GM12878 (cell line): ENCODE data around the gene NFKBIZ. TPM values are rescaled to one million over a fixed set of nuclear protein-coding genes. Genes with fewer than 3 reads are reported as not detected.

ENCODE experiments used
- ATAC-seq: fragments of 200-7000 bp; cut with Tn5 transposase; 3 replicates; pipeline ENCODE4 v1.9.1; 2020; ENCODE audit warnings: mild to moderate bottlenecking, moderate library complexity
- BruUV-seq: library from RNA; stranded (reverse); fragments of 400-500 nt; replicated peaks from 2 replicates; lab custom pipeline; 2021; lab: Mats Ljungman, UMichigan
- CTCF ChIA-PET: fragments of 300-600 bp; sonication (Branson Sonifier 250); formaldehyde crosslinking; extraction: SDS; loops from one replicate; lab custom pipeline; 2021; ENCODE audit warnings: inconsistent platforms; lab: Yijun Ruan, JAX
- POLR2A ChIA-PET: fragments of 350-600 bp; formaldehyde crosslinking; extraction: SDS; loops from one replicate; lab custom pipeline; 2021; ENCODE audit warnings: inconsistent platforms; lab: Charles Lee
- RAD21 ChIA-PET: fragments of 300-600 bp; sonication (Branson Sonifier 250); formaldehyde crosslinking; loops from one replicate; lab custom pipeline; 2023; ENCODE audit warnings: antibody characterized with exemption; ENCODE audit not compliant: unreplicated experiment; lab: Charles Lee
- SMC1A ChIA-PET: fragments of 300-600 bp; sonication (Branson Sonifier 250); formaldehyde crosslinking; loops from one replicate; lab custom pipeline; 2023; ENCODE audit not compliant: unreplicated experiment, uncharacterized antibody; lab: Charles Lee
- DNase-seq: peaks from one replicate; pipeline ENCODE4 v3.0.0-alpha.2; 2011; ENCODE audit warnings: low read depth, low spot score
- FAIRE-seq: peaks from 3 replicates; lab custom pipeline; 2011; peaks lifted over from hg19 to GRCh38; lab: Jason Lieb, UNC
- H2AFZ ChIP-seq: 2 replicates; pipeline ENCODE4 v1.6.0; 2011; ENCODE audit warnings: low read depth, low read length, control low read depth; ENCODE audit not compliant: control insufficient read depth
- H3K27ac ChIP-seq: 2 replicates; pipeline ENCODE4 v1.5.1; 2011; ENCODE audit warnings: control low read depth; ENCODE audit not compliant: control insufficient read depth, insufficient read depth
- H3K27me3 ChIP-seq, 2 experiments: replicated peaks in 1 of 2; 2 replicates each; pipeline versions ENCODE4 v1.6.0 to v1.6.1; 2011; ENCODE audit warnings: low read length in 1 of 2; ENCODE audit not compliant: control insufficient read depth in 2 of 2, insufficient read depth in 2 of 2
- H3K36me3 ChIP-seq, 2 experiments: 2 replicates each; pipeline ENCODE4 v1.5.1; 2011; ENCODE audit warnings: low read length in 1 of 2; ENCODE audit not compliant: control insufficient read depth in 2 of 2, insufficient read depth in 2 of 2
- H3K4me1 ChIP-seq: 2 replicates; pipeline ENCODE4 v1.6.1; 2011; ENCODE audit warnings: mild to moderate bottlenecking, low read length, moderate library complexity, mixed read lengths; ENCODE audit not compliant: control insufficient read depth, insufficient read depth
- H3K4me2 ChIP-seq: 2 replicates; pipeline ENCODE4 v1.6.0; 2011; ENCODE audit warnings: control low read depth; ENCODE audit not compliant: control insufficient read depth, insufficient read depth
- H3K4me3 ChIP-seq: fragments of 200-600 bp; sonication (generic); 2 replicates; pipeline ENCODE4 v1.5.1; 2016
- H3K79me2 ChIP-seq: 2 replicates; pipeline ENCODE4 v1.6.0; 2011; ENCODE audit warnings: low read length; ENCODE audit not compliant: control insufficient read depth, insufficient read depth
- H3K9ac ChIP-seq: 2 replicates; pipeline ENCODE4 v1.8.0; 2011; ENCODE audit warnings: low read length, control low read depth, mixed read lengths; ENCODE audit not compliant: control insufficient read depth, insufficient read depth
- H3K9me3 ChIP-seq: replicated peaks from 3 replicates; pipeline ENCODE4 v1.5.1; 2011; ENCODE audit warnings: mild to moderate bottlenecking, low read length; ENCODE audit not compliant: control insufficient read depth, insufficient read depth
- H4K20me1 ChIP-seq: 2 replicates; pipeline ENCODE4 v1.6.0; 2011; ENCODE audit not compliant: control insufficient read depth, insufficient read depth
- ASH2L ChIP-seq: fragments of 300-600, 200-600 bp; sonication (generic); IDR thresholded peaks from 2 replicates; pipeline ENCODE4 v1.6.1; 2017; ENCODE audit warnings: low read depth, mild to moderate bottlenecking, borderline replicate concordance
- BHLHE40 ChIP-seq, 2 experiments: fragments of 450-650 bp in 1 of 2; IDR thresholded peaks; 2 replicates each; pipeline ENCODE4 v1.6.1; 2011 to 2017; ENCODE audit warnings: low read depth in 2 of 2, borderline replicate concordance in 1 of 2, improper control_type of control experiment in 1 of 2, low read length in 1 of 2, mild to moderate bottlenecking in 1 of 2
- BRCA1 ChIP-seq: IDR thresholded peaks from 2 replicates; pipeline ENCODE4 v1.6.1; 2011; ENCODE audit warnings: low read depth, low read length, improper control_type of control experiment
- CBX5 ChIP-seq: sonication (generic); IDR thresholded peaks from 2 replicates; pipeline ENCODE4 v1.6.1; 2016; ENCODE audit warnings: low read depth, moderate library complexity, mild to moderate bottlenecking, inconsistent platforms
- ELK1 ChIP-seq: IDR thresholded peaks from 2 replicates; pipeline ENCODE4 v1.6.1; 2012; ENCODE audit warnings: low read depth, low read length, improper control_type of control experiment
- EP300 ChIP-seq, 2 experiments: fragments of 150-350 bp in 1 of 2; IDR thresholded peaks; 2 replicates each; pipeline ENCODE4 v1.6.1; 2011 to 2012; ENCODE audit warnings: low read depth in 2 of 2, low read length in 2 of 2, borderline replicate concordance in 1 of 2, improper control_type of control experiment in 1 of 2, inconsistent platforms in 1 of 2; ENCODE audit not compliant: control insufficient read depth in 1 of 2
- FOXK2 ChIP-seq: fragments of 450-650 bp; IDR thresholded peaks from 2 replicates; pipeline ENCODE4 v1.6.1; 2017; ENCODE audit warnings: mild to moderate bottlenecking, moderate library complexity
- GATAD2B ChIP-seq: fragments of 450-650 bp; conservative IDR thresholded peaks from 2 replicates; pipeline ENCODE4 v1.6.1; 2017; ENCODE audit warnings: low read depth, mild to moderate bottlenecking, moderate library complexity
- IKZF1 ChIP-seq: fragments of 450-650 bp; conservative IDR thresholded peaks from 2 replicates; pipeline ENCODE4 v1.6.1; 2017; ENCODE audit warnings: antibody characterized with exemption, mild to moderate bottlenecking
- MTA2 ChIP-seq: fragments of 450-650 bp; IDR thresholded peaks from 2 replicates; pipeline ENCODE4 v1.6.1; 2016; ENCODE audit warnings: low read depth, mild to moderate bottlenecking, moderate library complexity
- NFYB ChIP-seq: IDR thresholded peaks from 2 replicates; pipeline ENCODE4 v1.6.1; 2011; ENCODE audit warnings: low read depth, mild to moderate bottlenecking, low read length, improper control_type of control experiment, moderate library complexity; ENCODE audit not compliant: insufficient read depth
- POLR2A ChIP-seq: IDR thresholded peaks from 2 replicates; pipeline ENCODE4 v1.6.1; 2011; ENCODE audit warnings: low read depth, mild to moderate bottlenecking, low read length
- POLR2AphosphoS2 ChIP-seq: IDR thresholded peaks from 2 replicates; pipeline ENCODE4 v1.6.1; 2011; ENCODE audit warnings: low read depth, mild to moderate bottlenecking, low read length, improper control_type of control experiment, moderate library complexity
- RELA ChIP-seq: fragments of 450-650 bp; IDR thresholded peaks from 2 replicates; pipeline ENCODE4 v1.8.0; 2014; ENCODE audit warnings: borderline replicate concordance; ENCODE audit not compliant: partially characterized antibody
- SIN3A ChIP-seq: IDR thresholded peaks from 2 replicates; pipeline ENCODE4 v1.6.1; 2012; ENCODE audit warnings: low read depth, low read length, improper control_type of control experiment
- SIX5 ChIP-seq: IDR thresholded peaks from 2 replicates; pipeline ENCODE4 v1.6.1; 2011; ENCODE audit warnings: mild to moderate bottlenecking, low read depth, low read length, moderate library complexity; ENCODE audit not compliant: severe bottlenecking
- SUPT20H ChIP-seq: IDR thresholded peaks from 2 replicates; pipeline ENCODE4 v1.6.1; 2011; ENCODE audit warnings: low read depth, mild to moderate bottlenecking, low read length, moderate library complexity, borderline replicate concordance; ENCODE audit not compliant: control insufficient read depth
- SUZ12 ChIP-seq: fragments of 200-600 bp; sonication (generic); IDR thresholded peaks from one replicate; pipeline ENCODE4 v1.6.1; 2018; ENCODE audit warnings: antibody characterized with exemption, mild to moderate bottlenecking; ENCODE audit not compliant: unreplicated experiment
- WGBS: methylation state at CpG from one replicate; pipeline ENCODE4 v1.1.6; 2016; ENCODE audit warnings: low lambda C conversion rate; ENCODE audit not compliant: insufficient replicate concordance, insufficient coverage; ENCODE audit errors: missing lambda C conversion rate; 5-methylcytosine and 5-hydroxymethylcytosine counted together
- in situ Hi-C: fragments of 300-500 bp; cut with MboI; formaldehyde crosslinking; loops from 9 replicates; pipeline ENCODE4 v1.14.3; 2018; ENCODE audit warnings: mixed read lengths
- intact Hi-C: fragments of 100-400 bp; cut with micrococcal nuclease; formaldehyde crosslinking; loops from one replicate; pipeline ENCODE4 v1.14.2; 2022; ENCODE audit not compliant: unreplicated experiment
- polyA plus RNA-seq, 11 experiments: library from polyadenylated mRNA; depleted of rRNA in 4 of 11; unstranded in 6 of 11; stranded (reverse) in 5 of 11; fragments of >200 nt; fragmentation: Nextera tagmentation in 4 of 11; fragmentation: Illumina TruSeq in 1 of 11; extraction: Ambion mirVana in 4 of 11; extraction: Trizol in 1 of 11; gene quantifications; 1 replicate in 1 of 11; 2 replicates in 10 of 11; pipeline versions ENCODE4 v1.2.1 to v1.2.3, GENCODE V29; 2011 to 2016; ENCODE audit warnings: inconsistent platforms in 2 of 11, missing spikeins in 2 of 11, low read depth in 1 of 11
- total RNA-seq, 4 experiments: library from RNA; depleted of rRNA in 3 of 4; stranded (reverse); fragments of >200 nt in 3 of 4; fragmentation: Illumina TruSeq in 1 of 4; extraction: Trizol in 1 of 4; gene quantifications; 2 replicates each; pipeline versions ENCODE4 v1.2.1 to v1.2.3, GENCODE V29; 2013 to 2021
- TF ChIP-seq, protein P1 (sequence below): fragments of 450-650 bp; IDR thresholded peaks from 2 replicates; pipeline ENCODE4 v1.6.1; 2018; ENCODE audit warnings: mild to moderate bottlenecking, low read depth, moderate library complexity; ENCODE audit not compliant: partially characterized antibody

The NFKBIZ gene
- total and polyA plus RNA-seq, 10 of the 15 experiments (the other 5 are each of a cell fraction or from before 2014, with no cell fraction given), result 6.3 to 53.8 (median 17.3) TPM

GRCh38 chr3:101851850-101852714 lies 2.8 kb downstream of the NFKBIZ start:
- ChIA-PET POLR2A (interaction anchor here (0.9 to 2.3 kb wide), 15 partner anchors 10 to 186 kb away, joined by 3 to 21 read pairs (median 5); partner anchors contain the start of gene RPL24), SMC1A (interaction anchor here (0.7 to 10.9 kb wide), 39 partner anchors 9 to 377 kb away, joined by 3 to 72 read pairs (median 6); no protein-coding TSS in a partner anchor), CTCF (interaction anchor here (0.5 to 3.3 kb wide), 15 partner anchors 16 to 377 kb away, joined by 3 to 22 read pairs (median 3); no protein-coding TSS in a partner anchor), RAD21 (interaction anchor here (0.8 to 5.1 kb wide), 33 partner anchors 9 to 383 kb away, joined by 3 to 44 read pairs (median 5); no protein-coding TSS in a partner anchor)
- no peak for ATAC-seq
- DNase-seq, result no peak
- H3K4me3 ChIP-seq, result peak overlapping the region; percentile 75
- peaks cover 18 to 41% of the 10 kb centered on the region in 2 experiments for H3K36me3 ChIP-seq
- no peak overlapping the region for H2AFZ ChIP-seq
- H3K4me2 ChIP-seq, result peak overlapping the region; percentile 68
- H3K4me1 ChIP-seq, result peaks cover 20% of the 10 kb centered on the region
- 52% methylated on average over 6 of the region's 6 CpGs for WGBS
- H3K9me3 ChIP-seq, result no peaks in the 10 kb centered on the region
- in situ Hi-C loops, result no loop called here
- no peak for FAIRE-seq
- no TSS peak for BruUV-seq
- peak overlapping the region; percentile 93 for H3K27ac ChIP-seq
- no peaks in the 10 kb centered on the region for H3K27me3 ChIP-seq
- peaks cover 80% of the 10 kb centered on the region for H3K79me2 ChIP-seq
- peak overlapping the region; percentile 79 for H3K9ac ChIP-seq
- H4K20me1 ChIP-seq, result no peaks in the 10 kb centered on the region
- intact Hi-C loops, result loop anchor here (2.0 to 5.0 kb wide), 5 partner anchors 39 to 205 kb away; no protein-coding TSS in a partner anchor
- peak; percentile 51; the same call in 1 of the 2 replicates for TF ChIP-seq MTA2
- TF ChIP-seq POLR2A, result no peak
- no peak for TF ChIP-seq FOXK2
- no peak for TF ChIP-seq SUZ12
- TF ChIP-seq NFYB, result no peak
- no peak for TF ChIP-seq CBX5
- no peak for TF ChIP-seq IKZF1
- no peak for TF ChIP-seq RELA
- no peak for TF ChIP-seq EP300 (IDR thresholded peaks at IDR 0.05; ENCODE audit: borderline replicate concordance in 1 of 2, control insufficient read depth in 1 of 2, low read depth in 2 of 2, low read length in 2 of 2)
- TF ChIP-seq SIN3A, result no peak
- TF ChIP-seq BHLHE40 (IDR thresholded peaks at IDR 0.05; ENCODE audit: borderline replicate concordance in 1 of 2, low read depth in 2 of 2, low read length in 1 of 2), result no peak
- no peak for TF ChIP-seq SIX5
- TF ChIP-seq ASH2L, result no peak
- 0 out of 2 replicates have a peak, but pooled peaks have one; percentile 39 for TF ChIP-seq POLR2AphosphoS2
- no peak for TF ChIP-seq BRCA1
- no peak for TF ChIP-seq ELK1
- TF ChIP-seq, protein P1, sequence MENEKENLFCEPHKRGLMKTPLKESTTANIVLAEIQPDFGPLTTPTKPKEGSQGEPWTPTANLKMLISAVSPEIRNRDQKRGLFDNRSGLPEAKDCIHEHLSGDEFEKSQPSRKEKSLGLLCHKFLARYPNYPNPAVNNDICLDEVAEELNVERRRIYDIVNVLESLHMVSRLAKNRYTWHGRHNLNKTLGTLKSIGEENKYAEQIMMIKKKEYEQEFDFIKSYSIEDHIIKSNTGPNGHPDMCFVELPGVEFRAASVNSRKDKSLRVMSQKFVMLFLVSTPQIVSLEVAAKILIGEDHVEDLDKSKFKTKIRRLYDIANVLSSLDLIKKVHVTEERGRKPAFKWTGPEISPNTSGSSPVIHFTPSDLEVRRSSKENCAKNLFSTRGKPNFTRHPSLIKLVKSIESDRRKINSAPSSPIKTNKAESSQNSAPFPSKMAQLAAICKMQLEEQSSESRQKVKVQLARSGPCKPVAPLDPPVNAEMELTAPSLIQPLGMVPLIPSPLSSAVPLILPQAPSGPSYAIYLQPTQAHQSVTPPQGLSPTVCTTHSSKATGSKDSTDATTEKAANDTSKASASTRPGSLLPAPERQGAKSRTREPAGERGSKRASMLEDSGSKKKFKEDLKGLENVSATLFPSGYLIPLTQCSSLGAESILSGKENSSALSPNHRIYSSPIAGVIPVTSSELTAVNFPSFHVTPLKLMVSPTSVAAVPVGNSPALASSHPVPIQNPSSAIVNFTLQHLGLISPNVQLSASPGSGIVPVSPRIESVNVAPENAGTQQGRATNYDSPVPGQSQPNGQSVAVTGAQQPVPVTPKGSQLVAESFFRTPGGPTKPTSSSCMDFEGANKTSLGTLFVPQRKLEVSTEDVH, result no peak
- no peak for TF ChIP-seq SUPT20H
- TF ChIP-seq GATAD2B, result no peak
